Activated naive CD4-positive, alpha-beta T cell treated with anti-CD3 and anti-CD28 coated beads for 36 hours (primary cell): ENCODE data around the gene ITIH4. TPM values are rescaled to one million over a fixed set of nuclear protein-coding genes. Genes with fewer than 3 reads are reported as not detected.

Experiments used
- CTCF ChIA-PET: fragments of 350-600 bp; sonication (Branson Sonifier 250); formaldehyde crosslinking; loops from one replicate; lab custom pipeline; 2021; ENCODE audit warnings: antibody characterized with exemption; lab: Charles Lee
- DNase-seq: peaks from one replicate; pipeline ENCODE4 v3.0.0-alpha.2; 2020
- H3K27ac Mint-ChIP-seq: one replicate; pipeline ENCODE4 v1.8.0; 2021; ENCODE audit warnings: mild to moderate bottlenecking, mixed read lengths
- H3K27me3 Mint-ChIP-seq: one replicate; pipeline ENCODE4 v1.8.0; 2021; ENCODE audit warnings: low read depth, mixed read lengths
- H3K36me3 Mint-ChIP-seq: one replicate; pipeline ENCODE4 v1.8.0; 2021; ENCODE audit warnings: low read depth, mixed read lengths
- H3K4me1 Mint-ChIP-seq: one replicate; pipeline ENCODE4 v1.8.0; 2021; ENCODE audit warnings: low read depth, mixed read lengths
- H3K4me3 Mint-ChIP-seq: one replicate; pipeline ENCODE4 v1.8.0; 2021; ENCODE audit warnings: mild to moderate bottlenecking, moderate library complexity, mixed read lengths
- H3K9me3 Mint-ChIP-seq: one replicate; pipeline ENCODE4 v1.8.0; 2021; ENCODE audit warnings: mixed read lengths
- intact Hi-C: fragments of 100-400 bp; cut with micrococcal nuclease; formaldehyde crosslinking; loops from one replicate; pipeline ENCODE4 v1.15.1; 2023
- total RNA-seq, 2 experiments: library from RNA; stranded (reverse); gene quantifications; one replicate each; pipeline ENCODE4 v1.2.3, GENCODE V29; 2021

Gene ITIH4
- total RNA-seq, 2 experiments from 2014 or later, result 1.6 to 2.2 TPM

- no peaks in the 10 kb centered on the region for H3K9me3 Mint-ChIP-seq
- intact Hi-C loops, result no loop called here
- H3K27me3 Mint-ChIP-seq, result no peaks in the 10 kb centered on the region
- peaks cover 3% of the 10 kb centered on the region for H3K36me3 Mint-ChIP-seq
- H3K27ac Mint-ChIP-seq, result no peak overlapping the region
- peaks cover 20% of the 10 kb centered on the region for H3K4me1 Mint-ChIP-seq
- H3K4me3 Mint-ChIP-seq, result no peak overlapping the region
- DNase-seq, result no peak
- CTCF ChIA-PET, result interaction anchor here (1.0 kb wide), 2 partner anchors 19 to 71 kb away, joined by 3 to 5 read pairs; no protein-coding TSS in a partner anchor
These were observed 9.5 kb upstream of the ITIH4 start for GRCh38 chr3:52839892-52840545.

- Mint-ChIP-seq H3K36me3 (peaks cover 3% of the 10 kb centered on the region), H3K4me3 (no peak overlapping the region), H3K27me3 (no peaks in the 10 kb centered on the region), H3K4me1 (peaks cover 20% of the 10 kb centered on the region), H3K27ac (no peak overlapping the region), H3K9me3 (no peaks in the 10 kb centered on the region)
- DNase-seq, result no peak
- intact Hi-C loops, result no loop called here
- CTCF ChIA-PET, result interaction anchor here (0.5 to 1.9 kb wide), 5 partner anchors 9 to 95 kb away, joined by 3 to 13 read pairs (median 3); no protein-coding TSS in a partner anchor
These were observed 8.8 kb upstream of the ITIH4 start for GRCh38 chr3:52839268-52839575.

- DNase-seq, result peak; percentile 24
- peaks cover 20% of the 10 kb centered on the region for H3K4me1 Mint-ChIP-seq
- H3K4me3 Mint-ChIP-seq, result no peak overlapping the region
- H3K9me3 Mint-ChIP-seq, result no peaks in the 10 kb centered on the region
- CTCF ChIA-PET, result interaction anchor here (0.5 to 1.9 kb wide), 5 partner anchors 10 to 95 kb away, joined by 3 to 13 read pairs (median 5); no protein-coding TSS in a partner anchor
- H3K27me3 Mint-ChIP-seq, result no peaks in the 10 kb centered on the region
- intact Hi-C loops, result no loop called here
- no peak overlapping the region for H3K27ac Mint-ChIP-seq
- H3K36me3 Mint-ChIP-seq, result peaks cover 3% of the 10 kb centered on the region
These were observed 8.2 kb upstream of the ITIH4 start for GRCh38 chr3:52838561-52839267.

GRCh38 chr3:52836986-52837385, 6.5 kb upstream of the ITIH4 start:
- no peak overlapping the region for H3K27ac Mint-ChIP-seq
- H3K4me1 Mint-ChIP-seq, result peaks cover 20% of the 10 kb centered on the region
- H3K27me3 Mint-ChIP-seq, result no peaks in the 10 kb centered on the region

GRCh38 chr3:52836471-52836845, 6.0 kb upstream of the ITIH4 start:
- Mint-ChIP-seq H3K27me3 (no peaks in the 10 kb centered on the region), H3K4me1 (peaks cover 20% of the 10 kb centered on the region), H3K36me3 (peaks cover 3% of the 10 kb centered on the region), H3K4me3 (no peak overlapping the region), H3K27ac (no peak overlapping the region), H3K9me3 (no peaks in the 10 kb centered on the region)
- CTCF ChIA-PET, result interaction anchor here (0.5 to 0.8 kb wide), 2 partner anchors 12 to 14 kb away, joined by 3 to 6 read pairs; no protein-coding TSS in a partner anchor
- no peak for DNase-seq
- intact Hi-C loops, result no loop called here

More at GRCh38 chr3:52836986-52837385, 6.5 kb upstream of the ITIH4 start:
- intact Hi-C loops, result no loop called here
- no peak for DNase-seq
- CTCF ChIA-PET, result interaction anchor here (0.5 to 1.6 kb wide), 4 partner anchors 11 to 16 kb away, joined by 3 to 12 read pairs (median 4); no protein-coding TSS in a partner anchor
- H3K36me3 Mint-ChIP-seq, result peaks cover 3% of the 10 kb centered on the region
- no peaks in the 10 kb centered on the region for H3K9me3 Mint-ChIP-seq
- no peak overlapping the region for H3K4me3 Mint-ChIP-seq

- CTCF ChIA-PET, result interaction anchor here (0.6 kb wide), 1 partner anchor 452 kb away, joined by 3 read pairs; no protein-coding TSS in a partner anchor
- H3K27ac Mint-ChIP-seq, result no peak overlapping the region
These were observed 5.4 kb upstream of the ITIH4 start for GRCh38 chr3:52835766-52836470.

GRCh38 chr3:52834871-52835501, 4.5 kb upstream of the ITIH4 start, which contains the start of gene MUSTN1:
TSS of gene MUSTN1 (minus strand) at chr3:52835019. CDS start at chr3:52834948, 71 bp downstream.
- CTCF ChIA-PET, result interaction anchor here (0.8 kb wide), 1 partner anchor 14 kb away, joined by 3 read pairs; no protein-coding TSS in a partner anchor
- Mint-ChIP-seq H3K4me3 (no peak within 1 kb of the TSS), H3K27ac (no peak within 1 kb of the TSS), H3K36me3 (no peaks in the 10 kb centered on the region), H3K27me3 (no peaks in the 10 kb centered on the region), H3K9me3 (no peaks in the 10 kb centered on the region), H3K4me1 (peaks cover 20% of the 10 kb centered on the region)
- DNase-seq, result no peak
- intact Hi-C loops, result no loop called here

More at GRCh38 chr3:52835766-52836470, 5.4 kb upstream of the ITIH4 start:
- Mint-ChIP-seq H3K4me3 (no peak overlapping the region), H3K4me1 (peaks cover 20% of the 10 kb centered on the region), H3K36me3 (peaks cover 3% of the 10 kb centered on the region), H3K9me3 (no peaks in the 10 kb centered on the region), H3K27me3 (no peaks in the 10 kb centered on the region)
- DNase-seq, result no peak
- intact Hi-C loops, result no loop called here

- no peaks in the 10 kb centered on the region for H3K9me3 Mint-ChIP-seq
- no peak overlapping the region for H3K27ac Mint-ChIP-seq
- H3K4me1 Mint-ChIP-seq, result peaks cover 7% of the 10 kb centered on the region
- no peak overlapping the region for H3K4me3 Mint-ChIP-seq
- no peaks in the 10 kb centered on the region for H3K36me3 Mint-ChIP-seq
- no peak for DNase-seq
- H3K27me3 Mint-ChIP-seq, result no peaks in the 10 kb centered on the region
- CTCF ChIA-PET, result interaction anchor here (1.0 kb wide), 1 partner anchor 10 kb away, joined by 3 read pairs; no protein-coding TSS in a partner anchor
- intact Hi-C loops, result no loop called here
These were observed 2.7 kb upstream of the ITIH4 start for GRCh38 chr3:52833202-52833601.

GRCh38 chr3:52831500-52832301, 1.2 kb upstream of the ITIH4 start:
- H3K36me3 Mint-ChIP-seq, result no peaks in the 10 kb centered on the region
- CTCF ChIA-PET, result no interaction called here
- H3K4me1 Mint-ChIP-seq, result no peaks in the 10 kb centered on the region
- no peaks in the 10 kb centered on the region for H3K27me3 Mint-ChIP-seq
- no peaks in the 10 kb centered on the region for H3K9me3 Mint-ChIP-seq
- intact Hi-C loops, result no loop called here
- no peak overlapping the region for H3K4me3 Mint-ChIP-seq
- H3K27ac Mint-ChIP-seq, result no peak overlapping the region
- DNase-seq, result no peak

GRCh38 chr3:52829906-52830463, 487 bp downstream of the ITIH4 start:
- CTCF ChIA-PET, result no interaction called here
- no peak overlapping the region for H3K27ac Mint-ChIP-seq

GRCh38 chr3:52829482-52829881, 990 bp downstream of the ITIH4 start:
- intact Hi-C loops, result no loop called here
- H3K27me3 Mint-ChIP-seq, result no peaks in the 10 kb centered on the region
- CTCF ChIA-PET, result no interaction called here
- no peaks in the 10 kb centered on the region for H3K4me1 Mint-ChIP-seq
- no peaks in the 10 kb centered on the region for H3K9me3 Mint-ChIP-seq
- no peak overlapping the region for H3K27ac Mint-ChIP-seq
- H3K4me3 Mint-ChIP-seq, result no peak overlapping the region
- no peaks in the 10 kb centered on the region for H3K36me3 Mint-ChIP-seq
- DNase-seq, result no peak

More at GRCh38 chr3:52829906-52830463, 487 bp downstream of the ITIH4 start:
- Mint-ChIP-seq H3K27me3 (no peaks in the 10 kb centered on the region), H3K9me3 (no peaks in the 10 kb centered on the region), H3K36me3 (no peaks in the 10 kb centered on the region), H3K4me1 (no peaks in the 10 kb centered on the region), H3K4me3 (no peak overlapping the region)
- DNase-seq, result no peak
- intact Hi-C loops, result no loop called here
